Thymus (tissue), 11 donors: ENCODE data around the gene CDH23. TPM values are rescaled to one million over a fixed set of nuclear protein-coding genes. Genes with fewer than 3 reads are reported as not detected.

ENCODE experiments used
- DNase-seq, 9 donors: peaks; one replicate each; pipeline ENCODE4 v3.0.0-alpha.2; 2013; ENCODE audit warnings: low spot score in 9 of 9, low read depth in 6 of 9, missing footprints in 1 of 9
- H3K27ac ChIP-seq, 2 donors: one replicate each; pipeline ENCODE4 v1.5.1; 2013; ENCODE audit warnings: control low read depth in 1 of 2, low read depth in 1 of 2, low read length in 1 of 2, mild to moderate bottlenecking in 1 of 2, moderate library complexity in 1 of 2
- H3K27me3 ChIP-seq, 2 donors: one replicate each; pipeline ENCODE4 v1.5.1; 2013; ENCODE audit warnings: low read length in 1 of 2; ENCODE audit not compliant: control insufficient read depth in 2 of 2, insufficient read depth in 1 of 2
- H3K36me3 ChIP-seq, 2 donors: one replicate each; pipeline ENCODE4 v1.5.1; 2013; ENCODE audit warnings: low read length in 1 of 2, mild to moderate bottlenecking in 1 of 2, moderate library complexity in 1 of 2; ENCODE audit not compliant: control insufficient read depth in 2 of 2, insufficient read depth in 2 of 2
- H3K4me1 ChIP-seq, 2 donors: one replicate each; pipeline ENCODE4 v1.5.1; 2013; ENCODE audit warnings: low read length in 2 of 2; ENCODE audit not compliant: control insufficient read depth in 2 of 2, insufficient read depth in 2 of 2
- H3K4me3 ChIP-seq, 2 donors: one replicate each; pipeline ENCODE4 v1.5.1; 2013; ENCODE audit warnings: low read length in 2 of 2, control low read depth in 1 of 2, mild to moderate bottlenecking in 1 of 2
- H3K9me3 ChIP-seq, 2 donors: one replicate each; pipeline ENCODE4 v1.5.1; 2013; ENCODE audit warnings: low read length in 1 of 2, mild to moderate bottlenecking in 1 of 2; ENCODE audit not compliant: control insufficient read depth in 2 of 2, insufficient read depth in 1 of 2
- WGBS: extraction: QIAGEN DNeasy Blood & Tissue Kit; methylation state at CpG from one replicate; pipeline ENCODE4 v1.1.7; 2013; 5-methylcytosine and 5-hydroxymethylcytosine counted together
- polyA plus RNA-seq: library from polyadenylated mRNA; stranded (reverse); fragments of 200-250 nt; gene quantifications from one replicate; pipeline ENCODE4 v1.2.3, GENCODE V29; 2013
- total RNA-seq: library from RNA; stranded (reverse); fragments of 120-200 nt; gene quantifications from one replicate; pipeline ENCODE4 v1.2.4, GENCODE V29; 2013
- donor health status: healthy.

Gene CDH23
- total and polyA plus RNA-seq, 2 donors = 9.1 TPM

DNA sequence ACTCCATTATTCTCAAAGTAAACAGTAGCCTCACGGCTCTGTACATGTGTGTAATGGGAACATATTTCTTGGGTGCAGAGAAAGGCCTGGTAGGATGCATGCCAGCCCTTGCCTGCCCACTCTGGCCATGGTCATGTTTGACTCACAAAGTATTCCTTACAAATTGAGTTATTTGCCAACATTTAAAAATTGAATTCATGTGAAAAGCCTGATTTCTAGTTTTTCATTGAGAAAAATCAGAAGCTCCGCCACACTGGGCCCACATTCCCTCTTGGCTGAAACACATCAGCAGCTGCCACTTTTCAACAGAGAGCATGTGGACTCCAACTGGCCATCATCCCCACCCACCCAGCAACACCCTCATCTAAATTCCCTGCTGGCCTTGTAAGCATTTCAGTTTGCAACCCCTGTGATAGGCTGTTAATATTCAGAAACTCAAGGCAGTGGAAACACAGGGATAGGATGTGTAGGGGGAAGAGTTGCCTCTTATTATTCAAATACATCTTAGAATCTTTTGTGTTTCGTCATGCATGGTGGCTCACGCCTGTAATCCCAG is 40.9 kb downstream of the CDH23 start:
- H3K4me1 ChIP-seq = no peaks in the 10 kb centered on the region
- H3K36me3 ChIP-seq = no peaks in the 10 kb centered on the region
- no peak overlapping the region for H3K27ac ChIP-seq
- no peak for DNase-seq
- H3K27me3 ChIP-seq = no peaks in the 10 kb centered on the region
- no peak overlapping the region for H3K4me3 ChIP-seq
- WGBS = 96% methylated on average over 4 of the region's 4 CpGs
- H3K9me3 ChIP-seq = no peaks in the 10 kb centered on the region

DNA sequence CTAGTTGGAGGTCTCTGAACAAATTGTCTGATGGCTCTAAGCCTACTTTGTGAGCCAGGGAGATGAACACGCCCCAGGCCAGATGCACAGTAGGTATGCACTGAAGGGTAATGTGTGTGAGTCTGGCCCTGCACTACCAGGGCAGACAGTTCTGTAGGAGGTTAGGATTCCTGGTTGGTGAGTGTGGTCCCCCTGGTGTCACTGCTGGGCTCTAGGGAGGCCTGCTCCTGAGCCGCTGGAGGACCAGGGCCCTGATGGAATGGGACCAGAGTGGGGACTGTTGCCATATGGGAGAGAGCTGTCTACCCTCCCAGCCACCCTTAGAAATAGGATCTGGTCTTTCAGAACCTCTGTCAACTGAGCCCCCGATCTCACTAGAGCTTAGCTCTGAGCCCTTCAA is 42.0 kb downstream of the CDH23 start:
- Histone ChIP-seq H3K27ac (no peak overlapping the region), H3K27me3 (no peaks in the 10 kb centered on the region), H3K4me1 (no peaks in the 10 kb centered on the region), H3K4me3 (no peak overlapping the region), H3K36me3 (no peaks in the 10 kb centered on the region), H3K9me3 (no peaks in the 10 kb centered on the region)
- DNase-seq = no peak
- WGBS = 98% methylated on average over 3 of the region's 3 CpGs

DNA sequence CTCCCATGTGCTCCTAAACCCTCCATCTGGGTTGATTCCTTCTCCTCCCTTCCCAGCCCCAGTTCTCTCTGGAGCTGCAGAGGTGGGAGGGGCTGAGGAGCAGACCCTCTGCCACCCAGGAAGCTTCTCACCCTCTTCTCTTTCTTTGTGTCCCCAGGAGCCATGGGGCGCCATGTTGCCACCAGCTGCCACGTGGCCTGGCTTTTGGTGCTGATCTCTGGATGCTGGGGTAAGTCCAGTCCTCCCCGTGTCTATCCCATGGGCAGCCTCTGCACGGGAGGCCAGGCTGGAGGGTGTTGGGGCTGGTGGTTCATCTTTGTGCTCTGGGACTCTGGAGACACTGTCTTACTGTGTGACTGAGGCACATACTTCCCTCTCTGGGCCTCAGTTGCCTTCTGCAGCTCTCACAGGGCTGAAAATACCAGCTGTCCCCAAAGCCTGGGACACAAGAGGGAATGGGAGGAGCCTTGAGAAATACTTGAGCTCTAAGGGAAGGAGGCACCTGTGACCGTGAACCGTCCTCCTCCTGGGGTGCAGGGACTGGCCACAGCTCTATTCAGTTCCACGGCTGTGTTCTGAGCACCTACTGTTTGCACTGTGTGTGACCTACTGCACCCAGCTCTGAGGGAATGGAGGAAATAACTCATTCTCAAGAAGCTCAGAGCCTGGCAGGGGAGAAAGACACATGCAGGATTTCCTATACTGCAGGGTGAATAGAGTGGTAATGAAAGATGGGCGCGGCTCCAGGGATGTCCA is 43.1 kb downstream of the CDH23 start:
- Histone ChIP-seq H3K4me1 (no peaks in the 10 kb centered on the region), H3K9me3 (no peaks in the 10 kb centered on the region), H3K4me3 (no peak overlapping the region), H3K27ac (no peak overlapping the region), H3K36me3 (no peaks in the 10 kb centered on the region), H3K27me3 (no peaks in the 10 kb centered on the region)
- WGBS = 96% methylated on average over 9 of the region's 9 CpGs
- DNase-seq = no peak

DNA sequence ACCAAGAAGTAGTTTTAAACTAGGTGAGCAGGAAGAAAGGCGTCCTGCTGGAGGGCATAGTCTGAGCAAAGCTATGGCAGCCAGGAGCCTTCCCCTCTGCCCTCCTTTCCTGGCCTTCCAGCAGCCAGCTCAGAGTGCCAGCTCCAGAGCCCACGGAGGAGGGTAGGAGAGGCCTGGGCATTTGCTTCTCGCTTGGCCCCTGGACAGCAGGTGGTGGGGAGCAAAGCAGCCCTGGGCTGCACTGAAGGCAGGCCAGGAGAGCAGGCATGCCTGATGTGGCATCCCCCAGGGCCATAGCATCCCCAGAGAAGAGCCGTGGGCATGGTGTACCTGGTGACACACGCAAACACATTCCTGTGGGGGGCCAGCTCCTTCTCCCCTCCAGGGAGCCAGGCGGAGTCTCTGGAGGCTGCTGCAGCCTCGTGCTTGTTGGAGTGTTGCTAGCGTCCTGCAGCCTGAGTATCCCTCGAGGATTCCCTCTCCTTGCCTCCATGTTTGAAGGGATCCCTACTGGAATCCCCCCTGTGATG is 43.9 kb downstream of the CDH23 start:
- H3K27ac ChIP-seq = no peak overlapping the region
- no peak for DNase-seq
- H3K36me3 ChIP-seq = no peaks in the 10 kb centered on the region
- H3K4me1 ChIP-seq = no peaks in the 10 kb centered on the region
- H3K9me3 ChIP-seq = no peaks in the 10 kb centered on the region
- H3K27me3 ChIP-seq = no peaks in the 10 kb centered on the region
- H3K4me3 ChIP-seq = no peak overlapping the region
- 93% methylated on average over 9 of the region's 9 CpGs for WGBS

DNA sequence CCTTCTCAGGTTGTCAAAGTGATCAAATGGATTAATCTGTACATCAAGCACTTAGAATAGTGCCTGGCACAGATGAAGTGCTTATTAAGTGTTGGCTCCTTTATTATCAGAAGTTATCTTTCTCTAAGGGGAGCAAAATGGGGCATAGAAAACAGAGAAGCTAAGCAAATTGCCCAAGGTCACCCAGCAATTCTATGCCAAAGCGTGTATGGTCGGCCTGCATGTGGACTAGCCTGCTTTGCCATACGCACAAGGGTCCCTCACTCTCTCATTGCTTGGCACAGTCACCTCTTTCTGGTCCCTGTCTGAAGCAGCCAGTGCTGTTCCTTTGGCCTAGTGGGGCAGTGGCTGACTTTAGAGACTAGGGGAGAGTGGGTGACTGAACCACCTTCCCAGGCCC is 45.3 kb downstream of the CDH23 start:
- H3K4me3 ChIP-seq = no peak overlapping the region
- no peaks in the 10 kb centered on the region for H3K4me1 ChIP-seq
- no peaks in the 10 kb centered on the region for H3K9me3 ChIP-seq
- H3K27ac ChIP-seq = no peak overlapping the region
- no peaks in the 10 kb centered on the region for H3K27me3 ChIP-seq
- WGBS = 97% methylated on average over 3 of the region's 3 CpGs
- no peak for DNase-seq
- H3K36me3 ChIP-seq = no peaks in the 10 kb centered on the region

DNA sequence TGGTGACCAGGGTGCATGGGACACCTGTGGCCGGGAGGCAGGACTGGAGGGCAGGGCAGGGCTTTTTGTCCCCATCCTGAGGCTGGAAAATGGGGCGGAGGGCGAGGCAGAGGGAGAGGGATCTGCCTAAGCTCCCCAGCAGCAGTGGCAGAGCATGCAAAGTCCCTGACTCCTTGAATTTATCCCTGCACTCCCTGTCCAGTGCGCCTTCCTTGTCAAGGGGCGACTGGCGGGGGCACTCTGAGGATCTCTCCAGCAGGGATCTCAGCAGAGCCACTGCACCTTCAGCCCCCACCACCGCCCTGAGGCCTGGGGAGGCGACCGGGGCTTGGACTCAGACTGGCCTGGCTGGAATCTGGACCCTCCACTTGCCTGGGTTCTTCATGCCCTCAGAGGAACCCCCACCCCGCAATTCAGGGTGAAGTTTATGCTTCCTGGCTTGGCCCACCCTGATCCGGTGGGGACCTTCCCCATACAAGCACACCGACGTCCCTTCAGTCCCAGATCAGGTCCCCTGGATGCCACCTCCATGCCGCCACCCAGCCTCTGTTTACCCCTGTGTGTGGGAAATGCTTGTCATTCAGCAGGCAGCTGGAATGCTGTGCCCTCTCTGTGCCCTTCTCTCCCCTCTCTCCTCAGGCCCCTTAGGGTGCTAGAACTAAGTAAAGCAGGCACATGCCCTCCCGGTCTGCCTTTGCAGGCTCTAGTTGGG is 46.3 kb downstream of the CDH23 start:
- no peaks in the 10 kb centered on the region for H3K4me1 ChIP-seq
- WGBS = 90% methylated on average over 15 of the region's 15 CpGs
- no peak overlapping the region for H3K27ac ChIP-seq
- no peak for DNase-seq
- H3K9me3 ChIP-seq = no peaks in the 10 kb centered on the region
- H3K4me3 ChIP-seq = no peak overlapping the region
- no peaks in the 10 kb centered on the region for H3K27me3 ChIP-seq
- no peaks in the 10 kb centered on the region for H3K36me3 ChIP-seq

DNA sequence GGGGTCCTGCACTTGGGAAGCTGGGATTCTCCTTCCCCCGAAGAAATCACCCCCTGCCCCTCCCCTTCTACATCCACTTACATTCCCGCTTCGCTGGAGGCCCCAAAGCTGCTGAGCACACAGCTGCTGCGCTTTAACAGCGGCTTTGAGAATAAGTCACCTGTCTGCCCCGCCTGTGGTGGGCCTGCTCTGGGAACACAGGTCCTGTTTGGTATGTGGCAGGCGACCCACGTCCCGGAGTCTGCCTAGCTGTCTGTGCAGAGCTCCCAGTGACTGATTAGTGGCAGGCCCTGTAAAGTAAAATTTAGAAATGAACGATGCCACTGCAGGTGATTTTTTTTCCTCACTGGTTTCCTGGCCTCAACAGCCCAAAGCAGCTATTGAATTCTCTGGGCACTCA is 47.0 kb downstream of the CDH23 start:
- 96% methylated on average over 10 of the region's 10 CpGs for WGBS

DNA sequence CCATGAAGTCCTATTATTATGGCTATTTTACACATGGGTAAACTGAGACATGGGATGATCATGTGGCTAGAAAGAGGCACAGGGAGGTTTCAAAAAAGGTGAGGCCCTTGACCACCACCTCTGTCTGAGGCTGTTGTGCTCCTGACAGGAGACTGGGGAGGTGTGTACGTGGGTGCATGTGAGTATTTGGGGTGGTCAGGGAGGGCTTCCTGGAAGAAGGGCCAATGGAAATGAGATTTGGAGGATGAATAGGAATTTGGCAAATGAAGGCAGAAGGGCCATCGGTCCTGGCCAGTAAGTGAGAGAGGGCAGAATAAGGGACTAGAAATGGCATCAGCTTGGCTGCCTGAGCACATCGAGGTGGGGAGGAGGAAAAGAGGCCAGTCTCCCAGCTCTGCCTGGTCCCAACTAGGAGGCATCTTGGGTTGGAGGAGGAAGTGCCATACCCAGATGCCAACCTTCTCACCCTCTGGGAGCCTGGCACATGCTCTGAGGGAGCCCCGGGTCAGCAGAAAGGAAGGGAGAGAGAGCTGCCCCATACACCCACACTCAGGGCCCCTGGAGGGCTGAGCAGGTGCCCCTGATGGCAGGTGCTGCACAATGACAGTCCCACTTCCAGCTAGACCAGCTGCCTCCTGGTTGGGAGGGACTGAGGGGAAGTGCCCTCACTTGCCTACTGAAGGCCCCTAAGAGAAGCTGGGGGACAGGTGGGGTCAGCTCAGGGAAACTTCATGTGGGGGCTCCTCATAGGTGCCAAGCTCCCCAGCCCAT is 47.7 kb downstream of the CDH23 start:
- no peaks in the 10 kb centered on the region for H3K36me3 ChIP-seq
- H3K4me1 ChIP-seq = no peaks in the 10 kb centered on the region
- H3K4me3 ChIP-seq = no peak overlapping the region
- no peaks in the 10 kb centered on the region for H3K27me3 ChIP-seq
- H3K9me3 ChIP-seq = no peaks in the 10 kb centered on the region
- 95% methylated on average over 4 of the region's 4 CpGs for WGBS
- no peak overlapping the region for H3K27ac ChIP-seq
- DNase-seq = no peak

More for the DNA sequence above, 47.0 kb downstream of the CDH23 start:
- Histone ChIP-seq H3K36me3 (no peaks in the 10 kb centered on the region), H3K27ac (no peak overlapping the region), H3K4me3 (no peak overlapping the region), H3K4me1 (no peaks in the 10 kb centered on the region), H3K9me3 (no peaks in the 10 kb centered on the region), H3K27me3 (no peaks in the 10 kb centered on the region)
- no peak for DNase-seq
